GM23338 (cell line): ENCODE data around the gene CHCHD6. TPM values are rescaled to one million over a fixed set of nuclear protein-coding genes. Genes with fewer than 3 reads are reported as not detected.

Experiments used
- ATAC-seq: fragments of 200-7000 bp; cut with Tn5 transposase; 3 replicates; pipeline ENCODE4 v1.9.1; 2020
- DNase-seq: peaks from one replicate; pipeline ENCODE4 v3.0.0-alpha.2; 2015; ENCODE audit warnings: low spot score
- H2AFZ ChIP-seq: fragments of 200-600 bp; sonication (generic); 2 replicates; pipeline ENCODE4 v1.8.0; 2016; ENCODE audit warnings: antibody characterized with exemption, mild to moderate bottlenecking, moderate library complexity
- H3F3A ChIP-seq: fragments of 200-600 bp; sonication (generic); replicated peaks from 2 replicates; pipeline ENCODE4 v1.8.0; 2017; ENCODE audit warnings: antibody characterized with exemption, mixed run types, low read depth
- H3K27ac ChIP-seq: fragments of 200-600 bp; sonication (generic); 2 replicates; pipeline ENCODE4 v1.6.1; 2016; ENCODE audit warnings: low read depth
- H3K27me3 ChIP-seq: fragments of 200-600 bp; sonication (generic); 2 replicates; pipeline ENCODE4 v1.8.0; 2016; ENCODE audit warnings: mild to moderate bottlenecking, mixed run types, moderate library complexity; ENCODE audit not compliant: insufficient read depth
- H3K36me3 ChIP-seq: fragments of 200-600 bp; sonication (generic); 2 replicates; pipeline ENCODE4 v1.8.0; 2016; ENCODE audit warnings: mild to moderate bottlenecking; ENCODE audit not compliant: insufficient read depth
- H3K4me1 ChIP-seq: fragments of 200-600 bp; sonication (generic); 2 replicates; pipeline ENCODE4 v1.8.0; 2016; ENCODE audit warnings: mild to moderate bottlenecking, moderate library complexity; ENCODE audit not compliant: insufficient read depth
- H3K4me2 ChIP-seq: fragments of 200-600 bp; sonication (generic); 2 replicates; pipeline ENCODE4 v1.7.1; 2017; ENCODE audit warnings: mixed run types
- H3K4me3 ChIP-seq: fragments of 200-600 bp; sonication (generic); 2 replicates; pipeline ENCODE4 v1.6.1; 2016; ENCODE audit warnings: mixed run types
- H3K79me2 ChIP-seq: fragments of 200-600 bp; sonication (generic); replicated peaks from 2 replicates; pipeline ENCODE4 v1.8.0; 2017; ENCODE audit warnings: mild to moderate bottlenecking; ENCODE audit not compliant: insufficient read depth
- H3K9me2 ChIP-seq: fragments of 200-600 bp; sonication (generic); 2 replicates; pipeline ENCODE4 v1.8.0; 2017; ENCODE audit not compliant: insufficient read depth
- H4K20me1 ChIP-seq: fragments of 200-600 bp; sonication (generic); replicated peaks from 2 replicates; pipeline ENCODE4 v1.8.0; 2017; ENCODE audit warnings: mild to moderate bottlenecking; ENCODE audit not compliant: insufficient read depth
- H3K27ac Mint-ChIP-seq: 2 replicates; pipeline ENCODE4 v1.8.0; 2020; ENCODE audit warnings: inconsistent platforms, mild to moderate bottlenecking, moderate library complexity, mixed read lengths
- H3K27me3 Mint-ChIP-seq: 3 replicates; pipeline ENCODE4 v1.8.0; 2022; ENCODE audit warnings: low read depth, mild to moderate bottlenecking, moderate library complexity, mixed read lengths, inconsistent platforms; ENCODE audit not compliant: insufficient read depth, poor library complexity
- H3K36me3 Mint-ChIP-seq: 3 replicates; pipeline ENCODE4 v1.8.0; 2021; ENCODE audit warnings: low read depth, mild to moderate bottlenecking, inconsistent platforms, moderate library complexity, mixed read lengths
- H3K4me1 Mint-ChIP-seq: 3 replicates; pipeline ENCODE4 v1.8.0; 2020; ENCODE audit warnings: mild to moderate bottlenecking, inconsistent platforms, mixed read lengths
- H3K4me3 Mint-ChIP-seq: 3 replicates; pipeline ENCODE4 v1.8.0; 2021; ENCODE audit warnings: moderate library complexity, mild to moderate bottlenecking, inconsistent platforms, mixed read lengths
- H3K9me3 Mint-ChIP-seq: 3 replicates; pipeline ENCODE4 v1.8.0; 2020; ENCODE audit warnings: moderate library complexity, mild to moderate bottlenecking, inconsistent platforms, mixed read lengths
- ETS1 ChIP-seq: IDR thresholded peaks from 2 replicates; pipeline ENCODE4 v1.6.1; 2016; ENCODE audit warnings: antibody characterized with exemption
- EZH2 ChIP-seq: fragments of 200-600 bp; sonication (generic); IDR thresholded peaks from one replicate; pipeline ENCODE4 v1.8.0; 2017; ENCODE audit warnings: antibody characterized with exemption, mild to moderate bottlenecking, low read depth; ENCODE audit not compliant: unreplicated experiment
- NANOG ChIP-seq: IDR thresholded peaks from 2 replicates; pipeline ENCODE4 v1.6.1; 2016; ENCODE audit warnings: antibody characterized with exemption, borderline replicate concordance
- STAT1 ChIP-seq: IDR thresholded peaks from one replicate; pipeline ENCODE4 v1.6.1; 2016; ENCODE audit warnings: antibody characterized with exemption; ENCODE audit not compliant: unreplicated experiment
- ZNF114 ChIP-seq: fragments of 250-450 bp; sonication (Bioruptor Pico); IDR thresholded peaks from 2 replicates; pipeline ENCODE4 v1.5.0; 2020; ENCODE audit warnings: mild to moderate bottlenecking, moderate library complexity
- ZNF331 ChIP-seq: fragments of 250-450 bp; sonication (Bioruptor Pico); IDR thresholded peaks from 2 replicates; pipeline ENCODE4 v1.5.0; 2020; ENCODE audit warnings: low read depth, mild to moderate bottlenecking, moderate library complexity
- polyA plus RNA-seq: library from polyadenylated mRNA; unstranded; fragments of >200 nt; fragmentation: Nextera tagmentation; extraction: Ambion mirVana; gene quantifications from 2 replicates; pipeline ENCODE4 v1.2.1, GENCODE V29; 2016
- total RNA-seq: library from RNA; depleted of rRNA; stranded (reverse); fragments of >200 nt; shearing (Covaris generic); gene quantifications from 2 replicates; pipeline ENCODE4 v1.2.3, GENCODE V29; 2014
- TF ChIP-seq, protein P1 (sequence below): IDR thresholded peaks from one replicate; pipeline ENCODE4 v1.6.1; 2018; ENCODE audit warnings: antibody characterized with exemption; ENCODE audit not compliant: unreplicated experiment
- TF ChIP-seq, protein P2 (sequence below), 2 experiments: fragments of 200-600 bp in 1 of 2; sonication (generic) in 1 of 2; conservative IDR thresholded peaks; 2 replicates each; pipeline versions ENCODE4 v1.5.1 to v1.6.1; 2016 to 2017; ENCODE audit warnings: antibody characterized with exemption in 2 of 2, low read depth in 2 of 2, mild to moderate bottlenecking in 2 of 2, moderate library complexity in 1 of 2

CHCHD6 gene
- total and polyA plus RNA-seq, 2 experiments from 2014 or later = 28.8 to 43.0 TPM

GRCh38 chr3:126745760-126746394, 41.8 kb downstream of the CHCHD6 start:
- Histone ChIP-seq H3K27me3 (no peaks in the 10 kb centered on the region), H2AFZ (no peak overlapping the region), H3K79me2 (peaks cover 11% of the 10 kb centered on the region), H3K4me3 (no peak overlapping the region), H4K20me1 (no peaks in the 10 kb centered on the region; the same call in 1 of the 2 replicates), H3K27ac (no peak overlapping the region), H3F3A (no peaks in the 10 kb centered on the region), H3K9me2 (0 out of 2 replicates have a peak, but pooled peaks cover 2% of the 10 kb centered on the region), H3K36me3 (no peaks in the 10 kb centered on the region), H3K4me1 (peaks cover 2% of the 10 kb centered on the region; the same call in 1 of the 2 replicates), H3K4me2 (no peak overlapping the region)
- H3K9me3 Mint-ChIP-seq = no peaks in the 10 kb centered on the region
- TF ChIP-seq ZNF114 (CRISPR knock-in tag) (no peak), ETS1 (no peak), ZNF331 (CRISPR knock-in tag) (no peak)
- H3K27me3 Mint-ChIP-seq = peaks cover 10% of the 10 kb centered on the region
- peaks cover 19% of the 10 kb centered on the region for H3K4me1 Mint-ChIP-seq
- DNase-seq = no peak
- peaks cover 13% of the 10 kb centered on the region; the same call in 1 of the 3 replicates for H3K36me3 Mint-ChIP-seq
- H3K4me3 Mint-ChIP-seq = no peak overlapping the region
- H3K27ac Mint-ChIP-seq = peak overlapping the region; percentile 68
- no peak for ATAC-seq

GRCh38 chr3:126746395-126747177, 42.5 kb downstream of the CHCHD6 start:
- ATAC-seq (no peak), DNase-seq (no peak)
- no peak overlapping the region for H3K27ac ChIP-seq
- peaks cover 27% of the 10 kb centered on the region for H3K4me1 Mint-ChIP-seq
- no peaks in the 10 kb centered on the region for H3K36me3 ChIP-seq
- H3K4me3 Mint-ChIP-seq = no peak overlapping the region
- H3K27ac Mint-ChIP-seq = peak overlapping the region; percentile 68
- peaks cover 13% of the 10 kb centered on the region; the same call in 1 of the 3 replicates for H3K36me3 Mint-ChIP-seq
- H3K4me1 ChIP-seq = peaks cover 8% of the 10 kb centered on the region
- no peaks in the 10 kb centered on the region; the same call in 1 of the 2 replicates for H4K20me1 ChIP-seq
- no peak overlapping the region for H3K4me2 ChIP-seq
- H3K9me3 Mint-ChIP-seq = no peaks in the 10 kb centered on the region
- no peak overlapping the region for H3K4me3 ChIP-seq
- peaks cover 11% of the 10 kb centered on the region for H3K79me2 ChIP-seq
- H3K27me3 Mint-ChIP-seq = peaks cover 10% of the 10 kb centered on the region
- no peak for TF ChIP-seq STAT1
- TF ChIP-seq, protein P1, sequence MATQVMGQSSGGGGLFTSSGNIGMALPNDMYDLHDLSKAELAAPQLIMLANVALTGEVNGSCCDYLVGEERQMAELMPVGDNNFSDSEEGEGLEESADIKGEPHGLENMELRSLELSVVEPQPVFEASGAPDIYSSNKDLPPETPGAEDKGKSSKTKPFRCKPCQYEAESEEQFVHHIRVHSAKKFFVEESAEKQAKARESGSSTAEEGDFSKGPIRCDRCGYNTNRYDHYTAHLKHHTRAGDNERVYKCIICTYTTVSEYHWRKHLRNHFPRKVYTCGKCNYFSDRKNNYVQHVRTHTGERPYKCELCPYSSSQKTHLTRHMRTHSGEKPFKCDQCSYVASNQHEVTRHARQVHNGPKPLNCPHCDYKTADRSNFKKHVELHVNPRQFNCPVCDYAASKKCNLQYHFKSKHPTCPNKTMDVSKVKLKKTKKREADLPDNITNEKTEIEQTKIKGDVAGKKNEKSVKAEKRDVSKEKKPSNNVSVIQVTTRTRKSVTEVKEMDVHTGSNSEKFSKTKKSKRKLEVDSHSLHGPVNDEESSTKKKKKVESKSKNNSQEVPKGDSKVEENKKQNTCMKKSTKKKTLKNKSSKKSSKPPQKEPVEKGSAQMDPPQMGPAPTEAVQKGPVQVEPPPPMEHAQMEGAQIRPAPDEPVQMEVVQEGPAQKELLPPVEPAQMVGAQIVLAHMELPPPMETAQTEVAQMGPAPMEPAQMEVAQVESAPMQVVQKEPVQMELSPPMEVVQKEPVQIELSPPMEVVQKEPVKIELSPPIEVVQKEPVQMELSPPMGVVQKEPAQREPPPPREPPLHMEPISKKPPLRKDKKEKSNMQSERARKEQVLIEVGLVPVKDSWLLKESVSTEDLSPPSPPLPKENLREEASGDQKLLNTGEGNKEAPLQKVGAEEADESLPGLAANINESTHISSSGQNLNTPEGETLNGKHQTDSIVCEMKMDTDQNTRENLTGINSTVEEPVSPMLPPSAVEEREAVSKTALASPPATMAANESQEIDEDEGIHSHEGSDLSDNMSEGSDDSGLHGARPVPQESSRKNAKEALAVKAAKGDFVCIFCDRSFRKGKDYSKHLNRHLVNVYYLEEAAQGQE = no peak
- TF ChIP-seq EZH2 = no peak
- no peak for TF ChIP-seq NANOG
- TF ChIP-seq, protein P2, sequence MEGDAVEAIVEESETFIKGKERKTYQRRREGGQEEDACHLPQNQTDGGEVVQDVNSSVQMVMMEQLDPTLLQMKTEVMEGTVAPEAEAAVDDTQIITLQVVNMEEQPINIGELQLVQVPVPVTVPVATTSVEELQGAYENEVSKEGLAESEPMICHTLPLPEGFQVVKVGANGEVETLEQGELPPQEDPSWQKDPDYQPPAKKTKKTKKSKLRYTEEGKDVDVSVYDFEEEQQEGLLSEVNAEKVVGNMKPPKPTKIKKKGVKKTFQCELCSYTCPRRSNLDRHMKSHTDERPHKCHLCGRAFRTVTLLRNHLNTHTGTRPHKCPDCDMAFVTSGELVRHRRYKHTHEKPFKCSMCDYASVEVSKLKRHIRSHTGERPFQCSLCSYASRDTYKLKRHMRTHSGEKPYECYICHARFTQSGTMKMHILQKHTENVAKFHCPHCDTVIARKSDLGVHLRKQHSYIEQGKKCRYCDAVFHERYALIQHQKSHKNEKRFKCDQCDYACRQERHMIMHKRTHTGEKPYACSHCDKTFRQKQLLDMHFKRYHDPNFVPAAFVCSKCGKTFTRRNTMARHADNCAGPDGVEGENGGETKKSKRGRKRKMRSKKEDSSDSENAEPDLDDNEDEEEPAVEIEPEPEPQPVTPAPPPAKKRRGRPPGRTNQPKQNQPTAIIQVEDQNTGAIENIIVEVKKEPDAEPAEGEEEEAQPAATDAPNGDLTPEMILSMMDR (conservative IDR thresholded peaks at IDR 0.05; ENCODE audit: low read depth in 2 of 2) = no peak
- H3K27me3 ChIP-seq = no peaks in the 10 kb centered on the region
- no peak overlapping the region for H2AFZ ChIP-seq
- no peaks in the 10 kb centered on the region for H3F3A ChIP-seq
- 0 out of 2 replicates have a peak, but pooled peaks cover 2% of the 10 kb centered on the region for H3K9me2 ChIP-seq
